GM18517 (cell line): ENCODE measurements around the gene STS.

Experiments used
- ATAC-seq: cut with Tn5 transposase; IDR thresholded peaks from one replicate; pipeline ENCODE4 v1.9.1; 2021; ENCODE audit warnings: mild to moderate bottlenecking, moderate library complexity; ENCODE audit not compliant: unreplicated experiment

The STS gene

GRCh38 chrX:7134981-7135380, 12.5 kb upstream of the STS start:
- no peak for ATAC-seq

GRCh38 chrX:7139202-7140081, 8.1 kb upstream of the STS start:
- no peak for ATAC-seq

GRCh38 chrX:7143076-7143475, 4.4 kb upstream of the STS start:
- ATAC-seq = no peak

GRCh38 chrX:7143941-7144525, 3.5 kb upstream of the STS start:
- no peak for ATAC-seq

GRCh38 chrX:7145454-7145853, 2.1 kb upstream of the STS start:
- no peak for ATAC-seq

GRCh38 chrX:7146020-7146702, 1.4 kb upstream of the STS start:
- ATAC-seq = no peak

- ATAC-seq = peak; percentile 24
Observed at GRCh38 chrX:7146703-7147412, 654 bp upstream of the STS start.

GRCh38 chrX:7147978-7148854, 704 bp downstream of the STS start, which contains the start of gene PUDP:
Gene PUDP, minus strand, starts transcription at chrX:7148153. Its CDS starts 40 bp downstream, at chrX:7148113.
- peak; percentile 69 for ATAC-seq

- ATAC-seq = peak; percentile 22
Observed at GRCh38 chrX:7149411-7149810, 1.9 kb downstream of the STS start.

GRCh38 chrX:7153231-7153630, 5.7 kb downstream of the STS start:
- no peak for ATAC-seq

GRCh38 chrX:7154041-7154597, 6.6 kb downstream of the STS start:
- ATAC-seq = no peak

GRCh38 chrX:7155163-7155562, 7.7 kb downstream of the STS start:
- ATAC-seq = no peak

GRCh38 chrX:7156879-7157278, 9.4 kb downstream of the STS start:
- no peak for ATAC-seq

GRCh38 chrX:7158468-7158990, 11.0 kb downstream of the STS start:
- no peak for ATAC-seq

GRCh38 chrX:7159149-7159861, 11.8 kb downstream of the STS start:
- ATAC-seq = no peak

- ATAC-seq = no peak
Observed at GRCh38 chrX:7163146-7163677, 15.7 kb downstream of the STS start.

GRCh38 chrX:7164174-7164573, 16.7 kb downstream of the STS start:
- ATAC-seq = peak; percentile 59

GRCh38 chrX:7168371-7168770, 20.9 kb downstream of the STS start:
- no peak for ATAC-seq

GRCh38 chrX:7169627-7170026, 22.1 kb downstream of the STS start:
- no peak for ATAC-seq
